ENCODE measurements around the gene PDCD4.
A peak's percentile ranks its signal among the peaks of the same experiment; 100 is the strongest.
"Not testable (repeated sequence)": the region's sequence is repeated elsewhere in the genome, so short reads cannot be mapped to it uniquely, and the experiment has no call there.

Gene PDCD4

DNA sequence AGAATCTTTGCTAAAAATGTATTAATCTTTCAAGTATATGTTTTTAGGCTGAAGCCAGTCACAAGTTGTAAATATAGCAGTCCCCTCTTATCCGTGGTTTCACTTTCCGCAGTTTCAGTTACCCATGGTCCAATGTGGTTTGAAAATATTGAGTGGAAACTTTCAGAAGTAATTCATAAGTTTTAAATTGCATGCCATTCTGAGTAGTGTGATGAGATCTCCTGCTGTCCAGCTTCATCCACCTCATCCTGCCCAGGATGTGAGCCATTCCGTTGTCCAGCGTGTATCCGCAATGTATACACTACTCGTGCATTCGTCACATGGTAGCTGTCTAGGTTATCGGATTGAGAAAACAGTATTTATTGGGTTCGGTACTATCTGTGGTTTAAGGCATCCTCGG, 12.2 kb downstream of the PDCD4 start:
- DNase-seq (ENCODE audit: low read depth) = no peak

DNA sequence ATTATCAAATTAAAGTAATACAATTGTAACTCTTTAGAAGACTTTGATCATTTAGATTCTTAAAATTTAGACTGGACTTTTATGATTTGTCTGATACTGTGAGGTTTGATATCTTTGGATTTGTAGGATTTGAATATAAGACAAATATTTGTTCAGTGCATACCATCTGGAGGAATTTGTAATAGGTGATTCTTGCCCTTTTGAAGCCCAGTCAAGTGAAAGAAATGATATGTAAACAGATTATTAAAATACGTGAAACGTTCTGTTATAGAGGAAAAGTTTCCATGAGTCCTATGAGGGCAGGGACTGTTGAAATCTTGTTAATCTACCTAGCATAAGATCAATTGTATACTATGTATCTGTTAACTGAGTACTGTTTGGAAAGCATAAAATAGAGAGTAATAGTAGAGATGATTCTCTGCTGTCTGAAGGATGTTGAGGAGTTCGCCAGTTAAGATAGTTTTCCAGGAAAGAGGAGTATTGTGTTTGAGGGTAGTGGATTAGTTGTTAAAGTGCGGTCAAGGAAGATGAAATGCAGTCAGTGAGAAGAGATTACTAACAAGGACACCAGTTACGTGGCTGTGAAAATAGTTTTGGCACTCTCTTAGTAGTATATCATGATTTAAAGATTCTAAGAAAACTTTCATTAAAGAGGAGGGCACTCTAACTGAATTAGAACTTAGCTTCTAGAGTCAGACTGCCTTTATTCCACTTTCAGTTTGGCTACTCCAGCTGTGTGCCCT, 14.4 kb downstream of the PDCD4 start:
- no peak for DNase-seq (ENCODE audit: low read depth)

DNA sequence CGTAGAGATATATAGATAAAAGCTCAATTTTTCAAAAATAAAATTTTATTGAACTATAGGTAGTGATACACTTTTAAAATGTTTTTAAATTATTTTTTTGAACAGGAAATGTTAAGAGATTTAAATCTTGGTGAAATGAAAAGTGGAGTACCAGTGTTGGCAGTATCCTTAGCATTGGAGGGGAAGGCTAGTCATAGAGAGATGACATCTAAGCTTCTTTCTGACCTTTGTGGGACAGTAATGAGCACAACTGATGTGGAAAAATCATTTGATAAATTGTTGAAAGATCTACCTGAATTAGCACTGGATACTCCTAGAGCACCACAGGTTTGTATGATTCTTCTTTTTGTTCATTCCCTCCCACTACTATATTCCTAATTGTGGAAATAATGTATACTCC, 15.8 kb downstream of the PDCD4 start:
- no peak for DNase-seq (ENCODE audit: low read depth)

DNA sequence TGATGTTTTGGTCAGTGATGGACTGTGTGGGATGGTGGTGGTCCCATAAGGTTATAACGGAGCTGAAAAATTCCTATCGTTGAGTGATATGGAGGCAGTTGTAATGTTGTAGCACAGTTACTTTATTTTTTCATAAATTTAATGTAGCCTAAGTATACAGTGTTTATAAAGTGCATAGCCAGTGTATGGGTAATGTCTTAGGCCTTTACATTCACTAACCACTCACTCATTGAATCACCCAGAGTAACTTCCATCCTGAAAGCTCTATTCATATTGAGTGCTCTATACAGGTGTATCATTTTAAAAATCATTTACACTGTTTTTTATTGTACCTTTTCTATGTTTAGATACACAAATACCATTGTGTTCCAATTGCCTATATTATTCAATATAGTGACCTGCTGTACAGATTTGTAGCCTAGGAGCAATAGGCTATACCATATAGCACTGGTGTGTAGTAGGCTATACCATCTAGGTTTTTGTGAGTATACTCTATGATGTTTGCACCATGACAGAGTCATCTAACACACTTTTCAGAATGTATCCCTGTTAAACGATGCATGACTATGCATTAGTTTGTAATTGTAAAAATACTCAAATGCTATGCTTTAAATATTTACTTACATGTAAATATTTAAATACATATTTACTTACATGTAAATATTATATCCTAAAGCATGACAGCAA, 21.0 kb downstream of the PDCD4 start:
- no peak for DNase-seq (ENCODE audit: low read depth)

DNA sequence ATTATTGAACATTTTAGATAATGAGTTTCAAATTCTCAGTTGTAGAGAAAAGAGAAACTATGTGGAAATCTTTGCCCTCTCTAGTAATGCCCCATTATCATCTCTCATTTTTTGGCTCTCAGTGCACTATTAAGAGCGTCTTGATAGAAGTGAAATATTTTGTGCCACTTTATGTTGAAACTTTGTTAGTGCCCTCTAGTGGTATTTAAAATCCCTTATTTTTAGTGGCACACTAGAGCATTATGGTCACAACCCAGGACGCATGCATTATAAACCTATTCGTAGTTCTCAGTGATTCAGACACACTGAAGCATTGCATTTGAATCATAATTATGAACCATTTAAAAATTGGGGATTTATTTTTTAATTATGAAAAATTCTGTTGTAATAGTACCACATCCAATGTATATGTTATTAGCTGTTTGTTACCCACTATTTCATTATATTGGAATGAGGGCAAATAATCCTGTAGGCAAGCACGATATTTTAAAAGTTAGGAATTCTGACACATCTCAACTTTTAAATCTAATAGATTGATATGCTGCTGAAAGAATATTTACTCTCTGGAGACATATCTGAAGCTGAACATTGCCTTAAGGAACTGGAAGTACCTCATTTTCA, 21.9 kb downstream of the PDCD4 start:
- no peak for DNase-seq (ENCODE audit: low read depth)

DNA sequence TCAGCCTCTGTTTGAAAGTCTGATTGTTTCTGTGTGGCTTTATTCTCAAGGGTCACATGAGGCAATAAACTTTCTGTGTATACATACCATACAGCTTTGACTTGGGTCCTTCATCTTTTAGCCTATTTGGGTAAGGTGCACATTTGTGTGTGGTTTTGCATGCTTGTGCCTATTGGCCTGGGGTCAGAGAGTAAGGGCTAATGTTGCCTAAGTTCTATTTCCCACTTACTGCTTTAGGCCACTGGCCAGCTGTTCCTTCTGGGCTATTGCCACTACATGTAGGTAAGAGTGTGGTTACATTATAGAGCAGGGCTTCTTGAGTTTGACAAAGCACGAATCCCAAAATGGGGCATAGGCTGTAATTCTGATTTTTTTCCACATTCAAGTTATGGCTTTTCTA, 25.5 kb downstream of the PDCD4 start:
- DNase-seq (ENCODE audit: low read depth) = no peak

DNA sequence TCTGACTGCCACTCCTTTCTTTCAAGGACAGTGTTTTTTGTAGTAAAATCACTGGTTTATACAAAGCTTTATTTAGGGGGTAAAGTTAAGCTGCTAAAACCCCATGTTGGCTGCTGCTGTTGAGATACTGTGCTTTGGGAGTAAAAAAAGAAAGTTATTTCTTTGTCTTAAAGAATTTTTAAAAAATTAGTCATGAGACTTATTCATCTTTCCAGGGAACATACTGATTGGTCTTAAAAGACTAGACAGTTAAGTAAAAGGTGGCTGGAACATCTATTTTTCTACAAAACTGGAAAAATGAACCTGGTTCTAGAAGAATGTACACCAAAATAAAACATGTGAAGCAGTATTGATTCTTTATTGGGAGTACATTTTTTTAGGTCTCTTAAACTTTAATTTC, 26.7 kb downstream of the PDCD4 start:
- DNase-seq (ENCODE audit: low read depth) = no peak

DNA sequence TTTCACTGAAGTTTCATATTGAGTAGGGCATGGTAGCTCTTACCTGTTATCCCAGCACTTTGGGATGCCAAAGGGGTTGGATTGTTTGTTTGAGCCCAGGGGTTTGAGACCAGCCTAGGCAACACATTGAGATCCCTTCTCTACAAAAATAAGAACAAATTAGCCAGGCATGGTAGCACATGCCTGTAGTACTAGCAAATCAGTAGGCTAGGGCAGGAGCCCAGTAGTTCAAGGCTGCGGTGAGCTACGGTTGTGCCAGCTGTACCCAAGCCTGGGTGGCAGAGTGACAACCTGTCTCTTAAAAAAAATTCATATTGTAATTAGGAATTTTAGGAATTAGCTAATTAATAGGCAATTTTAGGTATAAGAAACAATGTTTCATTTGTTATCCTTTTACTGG, 29.3 kb downstream of the PDCD4 start:
- DNase-seq (ENCODE audit: low read depth) = no peak

DNA sequence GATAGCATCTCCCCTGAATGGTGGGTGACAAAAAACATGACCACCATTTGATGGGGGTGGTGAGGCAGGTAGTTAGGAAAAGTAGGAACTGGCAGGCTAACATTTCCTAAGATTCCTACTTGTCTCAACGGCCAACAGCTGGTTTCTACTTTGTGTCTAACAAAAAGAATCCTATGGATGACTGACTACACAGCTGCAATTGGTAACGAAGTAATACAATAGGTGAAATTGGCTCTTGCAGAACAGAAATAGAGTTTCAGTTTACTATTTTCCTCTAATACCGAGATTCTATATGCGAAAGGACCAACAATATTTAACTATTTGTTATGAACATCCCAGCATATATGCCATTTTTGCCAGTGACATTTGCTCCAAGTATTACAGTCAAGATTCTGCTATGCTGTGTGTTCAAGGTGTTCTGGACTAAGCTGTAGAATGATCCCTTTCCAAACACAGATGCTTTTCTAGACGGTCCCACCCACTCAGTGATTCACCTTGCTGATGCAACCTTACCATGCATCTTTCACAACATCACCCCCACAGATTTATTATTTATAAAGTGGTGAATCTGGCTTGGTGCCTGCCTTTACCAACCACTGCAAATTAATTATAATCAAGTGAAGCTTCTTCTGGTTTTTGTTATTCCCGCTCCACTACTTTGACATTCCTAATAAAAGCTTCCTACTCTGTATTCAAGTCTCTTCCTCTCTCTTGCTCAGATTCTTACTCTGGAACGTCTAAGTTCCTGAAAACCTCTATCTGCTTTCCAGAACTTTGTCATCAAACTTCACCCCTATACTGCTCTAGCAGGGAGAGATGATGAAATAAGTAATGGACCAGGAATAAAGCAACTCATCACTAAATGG, 30.5 kb downstream of the PDCD4 start:
- DNase-seq (ENCODE audit: low read depth) = peak; percentile 16

DNA sequence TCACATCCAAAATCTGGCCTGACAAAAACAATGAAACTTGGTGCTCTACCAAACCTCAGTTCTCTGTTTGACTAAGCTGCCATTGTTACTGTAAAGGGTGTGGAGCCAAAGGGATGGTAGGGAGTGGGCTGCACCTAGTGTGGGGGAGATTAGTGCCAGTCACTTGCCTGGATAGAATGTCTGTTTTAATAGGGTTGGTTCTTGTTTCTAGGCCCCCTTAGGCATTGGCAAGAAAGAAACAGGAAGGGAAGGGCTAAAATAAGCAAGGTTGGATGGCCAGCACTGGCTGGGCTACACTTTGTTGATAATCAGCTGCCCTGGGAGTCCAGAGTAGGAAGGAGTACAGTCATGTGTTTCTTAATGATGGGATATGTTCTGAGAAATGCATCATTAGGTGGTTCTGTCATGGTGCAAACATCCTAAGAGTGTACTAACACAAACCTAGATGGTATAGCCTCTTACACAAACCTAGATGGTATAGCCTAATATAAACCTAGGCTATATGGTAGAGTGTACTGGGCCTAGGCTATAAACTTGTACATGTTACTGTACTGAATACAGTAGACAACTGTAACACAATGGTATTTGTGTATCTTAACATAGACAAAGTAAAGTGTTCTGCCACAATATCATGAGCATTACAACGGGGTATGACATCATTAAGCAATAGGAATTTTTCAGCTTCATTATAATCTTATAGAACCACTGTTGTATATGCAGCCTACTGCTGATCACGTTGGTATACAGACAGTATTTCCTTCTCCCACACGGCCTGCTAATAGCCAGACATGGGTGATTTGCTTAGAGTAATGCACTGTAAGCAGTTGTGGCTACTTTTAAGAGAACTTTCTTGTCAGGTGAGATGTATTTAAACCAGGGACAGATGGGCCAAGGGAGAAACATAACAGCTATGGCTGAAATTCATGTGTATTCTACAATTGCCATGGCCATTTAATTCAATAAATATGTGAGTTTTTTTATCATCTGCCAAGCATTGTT, 31.9 kb downstream of the PDCD4 start:
- DNase-seq (ENCODE audit: low read depth) = peak; percentile 19

DNA sequence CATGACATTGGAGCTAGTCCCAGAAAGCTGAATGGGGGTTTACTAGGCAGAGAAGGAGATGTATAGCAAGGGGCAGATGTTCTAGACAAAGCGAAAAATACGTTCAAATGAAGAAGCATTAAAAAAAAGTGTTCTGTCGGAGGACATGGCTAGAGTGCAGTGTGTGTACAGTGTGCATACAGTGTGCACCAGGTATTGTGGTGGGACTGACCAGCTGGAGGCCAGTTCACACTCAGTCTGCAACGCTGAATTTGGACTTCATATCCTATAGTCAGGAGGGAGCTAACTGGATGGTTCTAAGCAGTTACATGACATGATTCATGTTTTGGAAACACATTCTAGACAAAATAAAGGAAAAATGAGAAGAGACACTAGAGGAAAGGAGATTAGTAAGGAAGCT, 38.4 kb downstream of the PDCD4 start:
- no peak for DNase-seq (ENCODE audit: low read depth)

DNA sequence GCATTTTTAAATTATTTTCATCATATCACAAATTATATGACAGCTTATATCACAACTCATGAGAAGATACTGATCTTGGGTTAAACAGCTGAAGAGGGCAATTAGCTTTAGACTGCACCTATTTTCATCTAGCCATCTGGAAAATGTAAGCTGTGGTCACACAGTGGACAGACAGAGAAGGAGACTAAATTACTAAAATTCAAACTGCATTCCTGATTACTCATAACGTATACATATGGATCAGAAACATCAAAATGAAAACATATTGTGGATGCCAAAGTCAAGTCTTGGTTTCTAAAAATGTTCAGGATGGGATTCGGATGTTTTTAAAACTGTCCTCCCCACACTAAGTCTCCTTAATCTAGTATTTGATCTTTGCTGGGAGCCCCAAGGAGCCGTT, 40.6 kb downstream of the PDCD4 start:
- DNase-seq (ENCODE audit: low read depth) = no peak

DNA sequence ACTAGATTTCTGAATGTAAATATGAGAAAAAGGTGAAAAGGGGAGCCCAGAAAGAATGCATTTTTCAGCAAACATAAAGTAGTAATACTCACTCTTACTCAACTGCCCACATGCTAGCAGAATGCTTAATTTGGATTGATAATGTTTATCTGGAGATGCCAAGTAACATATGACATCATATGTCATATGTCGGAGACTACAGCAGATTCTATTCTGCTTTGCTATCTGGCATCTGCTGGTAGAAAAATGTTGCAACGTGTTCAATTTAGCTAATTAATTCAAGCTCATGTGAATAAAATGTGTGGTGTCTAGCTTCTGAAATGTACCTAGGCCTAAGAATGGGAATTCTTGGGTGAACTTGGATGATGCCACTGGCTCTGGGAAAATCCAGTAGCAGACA, 42.7 kb downstream of the PDCD4 start:
- DNase-seq (ENCODE audit: low read depth) = no peak

DNA sequence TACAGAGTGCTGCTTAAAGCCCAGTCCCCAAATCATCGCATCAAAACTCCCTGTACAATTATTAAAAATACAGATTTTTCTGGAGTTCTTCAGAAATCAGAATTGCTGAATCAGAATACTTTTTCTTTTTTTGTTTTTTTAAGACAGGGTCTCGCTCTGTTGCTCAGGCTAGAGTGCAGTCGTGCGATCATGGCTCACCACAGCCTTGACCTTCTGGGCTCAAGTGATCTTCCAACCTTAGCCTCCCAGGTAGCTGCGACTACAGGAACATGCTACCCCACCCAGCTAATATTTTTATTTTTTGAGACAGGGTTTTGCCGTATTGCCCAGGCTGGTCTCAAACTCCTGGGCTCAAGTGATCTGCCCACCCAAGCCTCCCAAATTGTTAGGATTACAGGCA, 43.3 kb downstream of the PDCD4 start:
- DNase-seq (ENCODE audit: low read depth) = no peak

DNA sequence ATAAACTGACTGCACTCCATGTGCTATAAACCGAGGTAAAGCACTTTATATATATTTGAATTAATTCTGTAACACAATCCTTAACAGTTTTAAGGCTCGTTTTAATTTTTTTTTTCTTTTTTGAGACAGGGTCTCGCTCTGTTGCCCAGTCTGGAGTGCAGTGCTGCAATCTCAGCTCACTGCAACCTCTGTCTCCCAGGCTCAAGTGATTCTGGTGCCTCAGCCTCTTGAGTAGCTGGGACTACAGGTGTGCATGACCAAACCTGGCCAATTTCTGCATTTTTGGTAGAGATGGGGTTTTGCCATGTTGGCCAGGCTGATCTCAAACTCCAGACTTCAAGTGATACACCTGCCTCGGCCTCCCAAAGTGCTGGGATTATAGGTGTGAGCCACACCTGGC, 43.9 kb downstream of the PDCD4 start:
- DNase-seq (ENCODE audit: low read depth) = not testable (repeated sequence)

DNA sequence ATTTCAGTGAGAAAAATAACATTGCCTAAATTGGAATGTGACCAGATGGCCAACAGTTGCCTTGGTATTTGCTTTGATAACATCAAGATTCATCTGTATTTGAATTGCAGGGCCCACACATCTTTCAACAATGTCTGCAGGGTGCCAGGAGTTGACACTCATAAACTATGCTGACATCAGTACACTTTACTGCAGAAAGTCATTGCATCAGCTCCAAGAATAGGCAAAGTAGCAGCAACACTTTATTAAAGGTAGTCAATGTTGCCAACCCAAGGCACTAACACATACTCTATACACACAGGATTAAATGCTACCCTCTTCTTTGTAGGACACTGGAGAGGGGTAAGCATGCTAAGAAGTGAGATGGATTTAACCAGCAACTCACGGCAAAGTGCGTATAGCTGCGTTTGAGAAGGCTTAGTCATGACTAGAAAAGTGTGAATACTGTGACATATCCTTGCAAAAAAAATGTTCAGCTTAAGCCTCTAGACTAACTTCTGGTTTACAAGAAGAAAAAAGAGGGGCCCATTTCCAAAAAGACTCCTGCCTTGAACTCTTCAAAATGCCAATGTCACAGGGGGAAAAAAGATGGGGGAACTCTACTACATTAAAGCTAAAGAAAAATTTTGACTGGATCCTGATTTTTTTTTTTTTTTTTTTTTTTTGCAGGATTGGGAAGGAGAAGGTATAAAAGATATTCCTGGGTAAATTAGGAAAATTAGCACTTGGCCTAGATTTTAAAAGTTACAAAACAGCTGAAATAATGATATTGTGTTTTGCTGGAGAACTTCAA, 45.0 kb downstream of the PDCD4 start:
- DNase-seq (ENCODE audit: low read depth) = no peak

DNA sequence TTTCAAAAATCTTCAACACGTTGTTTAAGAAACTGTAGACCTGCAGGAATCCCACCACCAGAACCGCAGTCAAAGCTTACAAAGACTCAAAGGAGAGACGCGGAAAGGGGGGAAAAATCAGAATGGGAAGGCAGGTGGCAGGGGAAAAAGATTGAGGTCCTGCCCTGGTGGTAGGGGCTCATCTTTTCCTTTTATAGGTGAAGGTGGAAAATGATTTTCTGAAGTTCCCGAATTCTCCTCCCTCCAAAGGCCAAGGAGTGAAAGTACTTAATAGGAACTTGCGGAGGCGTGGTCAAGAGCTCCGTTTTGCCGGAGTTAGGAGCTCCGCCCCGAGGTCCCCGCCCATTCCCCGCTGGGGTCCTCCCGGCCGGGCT, 46.5 kb downstream of the PDCD4 start:
- DNase-seq (ENCODE audit: low read depth) = peak; percentile 88

DNA sequence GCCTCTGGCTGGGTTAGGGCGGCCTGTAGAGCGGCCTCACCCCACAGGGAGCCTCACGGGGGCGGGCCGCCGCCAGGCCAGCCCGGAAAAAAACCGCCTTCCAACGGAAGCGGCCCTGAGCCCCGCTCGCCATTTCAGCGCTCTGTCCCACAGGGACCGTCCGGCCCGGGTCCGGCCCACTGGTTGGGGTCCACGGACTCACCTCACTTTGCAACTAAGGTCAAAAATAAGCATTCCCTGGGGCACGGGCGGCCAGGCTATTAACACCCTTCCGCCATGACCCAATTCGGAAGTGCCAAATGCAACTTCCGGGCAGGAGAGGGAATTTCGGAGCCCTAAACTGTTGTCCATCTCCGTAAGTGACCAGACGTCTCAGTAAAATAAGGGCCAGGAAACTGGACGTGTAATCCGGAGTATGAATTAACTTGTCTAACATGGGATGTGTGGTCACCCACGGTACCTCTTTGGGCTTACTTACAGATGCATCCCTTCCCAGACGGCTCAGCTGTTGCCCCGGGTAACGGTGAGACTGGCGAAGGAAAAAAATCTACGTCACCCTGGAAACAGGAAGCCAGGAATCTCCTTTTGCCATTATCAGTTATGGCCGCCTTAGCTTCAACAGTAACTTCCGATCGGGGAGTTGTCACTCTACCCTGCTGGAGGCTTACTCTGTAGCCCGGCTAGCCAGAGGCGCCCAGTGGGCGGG, 47.1 kb downstream of the PDCD4 start, which contains the start of gene BBIP1:
Gene BBIP1, minus strand, starts transcription at position 538 of the 706 bp plus-strand sequence. CDS start 1,023 bp downstream, outside the sequence.
- no peak for DNase-seq (ENCODE audit: low read depth)

DNA sequence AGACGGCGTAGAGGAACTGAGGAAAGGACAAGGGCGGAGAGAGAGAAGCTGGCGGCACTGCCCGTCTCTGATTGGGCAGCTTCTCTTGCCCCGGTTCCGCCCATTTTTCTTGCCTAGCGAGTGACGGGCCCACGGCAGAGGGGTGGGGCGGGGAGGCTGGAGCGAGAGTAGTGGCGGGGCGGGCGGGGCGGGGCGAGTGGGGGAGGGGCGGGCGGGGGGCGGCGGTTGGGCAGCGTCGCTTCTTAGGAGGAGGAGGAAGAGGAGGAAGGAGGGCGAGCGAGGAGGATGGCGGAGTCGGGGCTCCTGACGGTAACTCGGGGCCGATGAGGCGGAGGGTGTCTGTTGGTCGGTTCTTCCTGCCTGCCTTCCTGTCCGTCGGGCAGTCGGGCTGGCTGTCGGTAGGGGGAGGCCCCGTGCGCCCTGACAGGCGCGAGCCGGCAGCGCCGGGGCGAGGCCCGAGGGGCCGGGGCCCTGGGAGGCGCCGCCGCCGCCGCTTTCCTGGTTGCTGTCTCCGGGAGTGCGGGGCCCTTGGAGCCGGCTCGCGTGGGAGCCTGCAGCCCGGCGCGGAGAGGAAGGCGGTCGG, 47.7 kb downstream of the PDCD4 start, which contains the start of gene SHOC2:
Gene SHOC2, plus strand, starts transcription at position 256 of the 583 bp plus-strand sequence. CDS start 44,755 bp downstream, outside the sequence.
- peak; percentile 96 for DNase-seq (ENCODE audit: low read depth)
